ENCODE measurements around the gene TTC23L. TPM values are rescaled to one million over a fixed set of nuclear protein-coding genes. Genes with fewer than 3 reads are reported as not detected.
A peak's percentile ranks its signal among the peaks of the same experiment; 100 is the strongest.

Gene TTC23L
- total RNA-seq, 1 experiment from 2014 or later: 0.09 TPM

DNA sequence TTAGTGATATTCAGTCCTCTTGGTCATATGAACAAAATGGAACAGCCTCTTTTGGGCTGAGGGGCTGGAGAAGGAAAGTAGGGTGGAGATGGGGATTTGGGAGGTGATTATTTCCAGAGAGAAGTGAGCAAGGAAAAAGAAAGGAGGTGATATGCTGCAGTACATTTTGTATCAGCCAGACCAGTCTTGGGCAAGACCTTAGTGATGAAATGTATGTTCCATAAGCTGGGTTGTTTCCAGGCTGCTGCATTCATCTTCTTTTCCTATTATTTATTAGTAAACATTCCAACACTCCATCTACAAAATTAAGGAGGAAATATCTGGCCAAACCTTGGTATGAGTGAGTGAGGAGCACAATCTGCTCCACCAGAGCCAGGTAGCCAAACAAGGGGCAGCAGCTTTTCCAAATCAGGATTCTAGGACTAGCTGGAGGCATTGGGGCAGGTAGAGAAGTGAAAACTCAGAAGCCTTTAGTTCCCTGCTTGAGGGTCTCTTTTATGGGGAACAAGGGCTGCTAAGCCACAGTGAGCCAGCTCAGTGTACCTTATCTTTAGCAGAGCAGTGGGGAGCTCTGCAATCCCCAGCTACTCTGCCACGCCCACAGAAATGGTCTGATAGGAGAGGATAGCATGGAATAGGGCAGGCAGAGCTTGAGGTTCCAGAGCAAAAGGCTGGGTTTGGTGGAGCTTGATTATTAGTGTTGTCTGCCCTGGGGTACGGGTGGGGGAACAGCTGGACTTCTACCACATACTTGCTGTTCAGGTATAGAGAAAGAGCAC, 56.9 kb downstream of the TTC23L start:
- H3K4me3 Mint-ChIP-seq (ENCODE audit: unreplicated experiment): no peak overlapping the region
- no peaks in the 10 kb centered on the region for H3K27me3 ChIP-seq (replicated peaks; ENCODE audit: control insufficient read depth, insufficient read depth, low read length)
- H3K36me3 ChIP-seq (ENCODE audit: control insufficient read depth, insufficient read depth, low read length): no peaks in the 10 kb centered on the region
- H3K27me3 Mint-ChIP-seq (ENCODE audit: insufficient read depth, unreplicated experiment): no peaks in the 10 kb centered on the region
- H3K36me3 Mint-ChIP-seq (ENCODE audit: insufficient read depth, unreplicated experiment): no peaks in the 10 kb centered on the region
- intact Hi-C loops (cut with micrococcal nuclease; ENCODE audit: unreplicated experiment): loop anchor here (5.0 kb wide), 2 partner anchors 74 to 194 kb away; no protein-coding TSS in a partner anchor
- TF ChIP-seq, protein P1, sequence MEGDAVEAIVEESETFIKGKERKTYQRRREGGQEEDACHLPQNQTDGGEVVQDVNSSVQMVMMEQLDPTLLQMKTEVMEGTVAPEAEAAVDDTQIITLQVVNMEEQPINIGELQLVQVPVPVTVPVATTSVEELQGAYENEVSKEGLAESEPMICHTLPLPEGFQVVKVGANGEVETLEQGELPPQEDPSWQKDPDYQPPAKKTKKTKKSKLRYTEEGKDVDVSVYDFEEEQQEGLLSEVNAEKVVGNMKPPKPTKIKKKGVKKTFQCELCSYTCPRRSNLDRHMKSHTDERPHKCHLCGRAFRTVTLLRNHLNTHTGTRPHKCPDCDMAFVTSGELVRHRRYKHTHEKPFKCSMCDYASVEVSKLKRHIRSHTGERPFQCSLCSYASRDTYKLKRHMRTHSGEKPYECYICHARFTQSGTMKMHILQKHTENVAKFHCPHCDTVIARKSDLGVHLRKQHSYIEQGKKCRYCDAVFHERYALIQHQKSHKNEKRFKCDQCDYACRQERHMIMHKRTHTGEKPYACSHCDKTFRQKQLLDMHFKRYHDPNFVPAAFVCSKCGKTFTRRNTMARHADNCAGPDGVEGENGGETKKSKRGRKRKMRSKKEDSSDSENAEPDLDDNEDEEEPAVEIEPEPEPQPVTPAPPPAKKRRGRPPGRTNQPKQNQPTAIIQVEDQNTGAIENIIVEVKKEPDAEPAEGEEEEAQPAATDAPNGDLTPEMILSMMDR (IDR thresholded peaks at IDR 0.05; ENCODE audit: insufficient read depth in 1 of 2, low read depth in 1 of 2, low read length in 1 of 2, severe bottlenecking in 1 of 2, unreplicated experiment in 1 of 2): no peak
- H3K4me1 ChIP-seq: peaks cover 15% of the 10 kb centered on the region; the same call in 1 of the 2 replicates
- no peak overlapping the region for H3K4me3 ChIP-seq (ENCODE audit: low read depth, low read length)
- H3K27ac Mint-ChIP-seq (ENCODE audit: unreplicated experiment): no peak overlapping the region
- H3K9me3 Mint-ChIP-seq (ENCODE audit: unreplicated experiment): no peaks in the 10 kb centered on the region
- H3K9me3 ChIP-seq: no peaks in the 10 kb centered on the region
- no peaks in the 10 kb centered on the region for H3K4me1 Mint-ChIP-seq (ENCODE audit: low read depth, unreplicated experiment)
- ChIA-PET POLR2A (interaction anchor here (0.6 kb wide), 1 partner anchor 57 kb away, joined by 3 read pairs; no protein-coding TSS in a partner anchor), CTCF (interaction anchor here (0.6 to 1.3 kb wide), 3 partner anchors 410 to 421 kb away, joined by 3 to 4 read pairs (median 3); no protein-coding TSS in a partner anchor)
- no TSS peak for BruUV-seq (replicated peaks)
- DNase-seq: no peak

DNA sequence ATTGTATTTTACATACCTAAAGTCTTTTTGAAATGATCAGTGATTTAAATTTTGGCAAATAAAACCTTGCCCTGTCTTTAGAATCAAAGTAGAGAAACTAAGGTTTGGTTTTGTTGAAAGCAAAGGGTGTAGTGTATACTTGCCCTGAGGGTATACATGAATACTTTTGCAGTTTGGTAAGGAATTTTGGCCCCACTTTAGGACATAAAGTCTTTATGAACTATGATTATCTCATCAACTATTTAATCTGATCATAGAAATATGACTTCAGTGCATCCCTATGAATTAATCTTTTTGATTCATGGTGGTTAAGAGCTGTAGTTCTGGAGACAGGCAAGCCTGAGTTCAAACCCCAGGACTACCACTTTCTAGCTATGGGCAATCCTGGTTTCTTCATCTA, 58.7 kb downstream of the TTC23L start:
- Histone ChIP-seq H3K36me3 (ENCODE audit: control insufficient read depth, insufficient read depth, low read length) (no peaks in the 10 kb centered on the region), H3K27me3 (replicated peaks; ENCODE audit: control insufficient read depth, insufficient read depth, low read length) (no peaks in the 10 kb centered on the region), H3K9me3 (no peaks in the 10 kb centered on the region), H3K4me3 (ENCODE audit: low read depth, low read length) (no peak overlapping the region), H3K4me1 (peaks cover 15% of the 10 kb centered on the region; the same call in 1 of the 2 replicates)
- intact Hi-C loops (cut with micrococcal nuclease; ENCODE audit: unreplicated experiment): loop anchor here (1.0 to 5.0 kb wide), 7 partner anchors 58 to 423 kb away; partner anchors contain the start of genes RAI14 and TTC23L
- TF ChIP-seq, protein P1 (IDR thresholded peaks at IDR 0.05; ENCODE audit: insufficient read depth in 1 of 2, low read depth in 1 of 2, low read length in 1 of 2, severe bottlenecking in 1 of 2, unreplicated experiment in 1 of 2): no peak
- BruUV-seq (replicated peaks): no TSS peak
- Mint-ChIP-seq H3K27ac (ENCODE audit: unreplicated experiment) (no peak overlapping the region), H3K9me3 (ENCODE audit: unreplicated experiment) (no peaks in the 10 kb centered on the region), H3K4me3 (ENCODE audit: unreplicated experiment) (no peak overlapping the region), H3K27me3 (ENCODE audit: insufficient read depth, unreplicated experiment) (no peaks in the 10 kb centered on the region), H3K36me3 (ENCODE audit: insufficient read depth, unreplicated experiment) (peaks cover 4% of the 10 kb centered on the region), H3K4me1 (ENCODE audit: low read depth, unreplicated experiment) (no peaks in the 10 kb centered on the region)
- no peak for DNase-seq
- CTCF ChIA-PET: interaction anchor here (0.7 to 2.1 kb wide), 5 partner anchors 17 to 423 kb away, joined by 3 to 10 read pairs (median 5); partner anchors contain the start of gene RAI14
- POLR2A ChIA-PET: interaction anchor here (1.1 kb wide), 1 partner anchor 413 kb away, joined by 3 read pairs; no protein-coding TSS in a partner anchor

DNA sequence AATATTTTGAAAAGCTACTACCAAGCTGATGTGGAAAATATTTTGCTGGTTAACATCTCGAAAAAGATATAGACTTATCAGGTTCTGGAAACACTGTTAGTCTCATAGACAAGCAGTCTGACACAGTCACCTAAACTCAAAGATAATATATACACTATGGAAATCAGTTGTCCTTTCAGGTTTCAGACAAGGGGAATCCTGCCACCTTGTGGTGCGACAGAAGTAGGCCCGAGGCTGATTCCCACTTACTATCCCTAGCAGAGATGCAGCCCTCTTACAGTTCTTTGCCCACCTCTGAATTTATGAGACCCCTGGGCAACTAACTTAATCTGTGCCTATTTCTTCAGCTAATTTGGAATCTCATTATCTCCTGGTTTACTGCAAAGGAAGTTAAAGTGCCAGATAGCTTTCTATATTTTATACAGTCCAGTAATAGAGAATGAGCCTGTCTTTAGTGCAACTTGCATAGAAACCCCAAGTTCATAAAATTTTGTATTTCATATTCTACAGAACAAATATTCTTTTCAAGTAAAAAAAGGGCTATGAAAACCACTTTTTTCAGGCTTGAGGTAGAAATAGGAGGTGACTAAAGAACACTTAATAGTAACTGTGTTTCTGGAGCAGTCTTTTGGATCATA, 59.4 kb downstream of the TTC23L start:
- Mint-ChIP-seq H3K4me3 (ENCODE audit: unreplicated experiment) (no peak overlapping the region), H3K27ac (ENCODE audit: unreplicated experiment) (peak overlapping the region; percentile 45), H3K9me3 (ENCODE audit: unreplicated experiment) (no peaks in the 10 kb centered on the region), H3K4me1 (ENCODE audit: low read depth, unreplicated experiment) (no peaks in the 10 kb centered on the region), H3K27me3 (ENCODE audit: insufficient read depth, unreplicated experiment) (no peaks in the 10 kb centered on the region), H3K36me3 (ENCODE audit: insufficient read depth, unreplicated experiment) (peaks cover 4% of the 10 kb centered on the region)
- ChIA-PET POLR2A (interaction anchor here (1.1 kb wide), 1 partner anchor 414 kb away, joined by 3 read pairs; no protein-coding TSS in a partner anchor), CTCF (interaction anchor here (0.6 to 2.1 kb wide), 8 partner anchors 16 to 427 kb away, joined by 3 to 10 read pairs (median 4); partner anchors contain the start of gene RAI14)
- H3K36me3 ChIP-seq (ENCODE audit: control insufficient read depth, insufficient read depth, low read length): no peaks in the 10 kb centered on the region
- no peaks in the 10 kb centered on the region for H3K9me3 ChIP-seq
- intact Hi-C loops (cut with micrococcal nuclease; ENCODE audit: unreplicated experiment): loop anchor here (1.0 to 5.0 kb wide), 7 partner anchors 59 to 424 kb away; partner anchors contain the start of genes RAI14 and TTC23L
- H3K27me3 ChIP-seq (replicated peaks; ENCODE audit: control insufficient read depth, insufficient read depth, low read length): no peaks in the 10 kb centered on the region
- TF ChIP-seq, protein P1 (IDR thresholded peaks at IDR 0.05; ENCODE audit: insufficient read depth in 1 of 2, low read depth in 1 of 2, low read length in 1 of 2, severe bottlenecking in 1 of 2, unreplicated experiment in 1 of 2): peak; percentile 85 to 93
- peak; percentile 68 to 75 for DNase-seq
- peaks cover 15% of the 10 kb centered on the region; the same call in 1 of the 2 replicates for H3K4me1 ChIP-seq
- H3K4me3 ChIP-seq (ENCODE audit: low read depth, low read length): no peak overlapping the region
- BruUV-seq (replicated peaks): no TSS peak

Data from Caco-2 (cell line).